PC-9 (cell line): ENCODE results near the gene DAPK1.

ENCODE experiments used
- EZH2 ChIP-seq: fragments of 200-600 bp; sonication (generic); IDR thresholded peaks from 2 replicates; pipeline ENCODE4 v1.8.0; 2017; ENCODE audit warnings: antibody characterized with exemption, low read depth
- TF ChIP-seq, protein P1 (sequence below): fragments of 200-600 bp; sonication (generic); conservative IDR thresholded peaks from 2 replicates; pipeline ENCODE4 v1.6.1; 2017; ENCODE audit warnings: mixed run types, antibody characterized with exemption, mild to moderate bottlenecking, moderate library complexity

DNA sequence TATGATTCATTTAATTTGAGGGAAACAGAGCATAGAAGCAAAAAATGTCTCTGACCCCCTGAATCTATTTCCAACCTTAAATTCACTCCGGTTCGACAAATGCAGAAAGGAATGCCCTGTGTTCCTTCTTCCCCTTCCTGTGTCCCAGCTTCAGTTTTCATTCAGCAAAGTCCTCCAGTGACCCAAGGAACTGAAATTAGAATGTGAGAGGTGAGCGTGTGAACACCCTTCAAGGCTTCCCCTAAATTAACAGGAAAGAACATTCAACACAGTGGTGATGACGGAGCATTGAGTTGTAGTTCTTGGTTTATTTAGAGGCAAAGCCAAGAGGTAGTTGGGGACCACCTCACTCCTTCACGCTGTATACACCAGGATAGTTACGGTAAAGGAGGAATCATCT lies 130.7 kb downstream of the DAPK1 start:
- TF ChIP-seq, protein P1, sequence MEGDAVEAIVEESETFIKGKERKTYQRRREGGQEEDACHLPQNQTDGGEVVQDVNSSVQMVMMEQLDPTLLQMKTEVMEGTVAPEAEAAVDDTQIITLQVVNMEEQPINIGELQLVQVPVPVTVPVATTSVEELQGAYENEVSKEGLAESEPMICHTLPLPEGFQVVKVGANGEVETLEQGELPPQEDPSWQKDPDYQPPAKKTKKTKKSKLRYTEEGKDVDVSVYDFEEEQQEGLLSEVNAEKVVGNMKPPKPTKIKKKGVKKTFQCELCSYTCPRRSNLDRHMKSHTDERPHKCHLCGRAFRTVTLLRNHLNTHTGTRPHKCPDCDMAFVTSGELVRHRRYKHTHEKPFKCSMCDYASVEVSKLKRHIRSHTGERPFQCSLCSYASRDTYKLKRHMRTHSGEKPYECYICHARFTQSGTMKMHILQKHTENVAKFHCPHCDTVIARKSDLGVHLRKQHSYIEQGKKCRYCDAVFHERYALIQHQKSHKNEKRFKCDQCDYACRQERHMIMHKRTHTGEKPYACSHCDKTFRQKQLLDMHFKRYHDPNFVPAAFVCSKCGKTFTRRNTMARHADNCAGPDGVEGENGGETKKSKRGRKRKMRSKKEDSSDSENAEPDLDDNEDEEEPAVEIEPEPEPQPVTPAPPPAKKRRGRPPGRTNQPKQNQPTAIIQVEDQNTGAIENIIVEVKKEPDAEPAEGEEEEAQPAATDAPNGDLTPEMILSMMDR = no peak
- no peak for TF ChIP-seq EZH2
